OCI-LY7 (cell line): Measurements from ENCODE around the gene CDKN2A. TPM values are rescaled to one million over a fixed set of nuclear protein-coding genes. Genes with fewer than 3 reads are reported as not detected.

ENCODE experiments used
- BruUV-seq: library from RNA; stranded (reverse); fragments of 400-500 nt; replicated peaks from 2 replicates; lab custom pipeline; 2021; lab: Mats Ljungman, UMichigan
- CTCF ChIA-PET: fragments of 300-600 bp; sonication (Branson Sonifier 250); formaldehyde crosslinking; loops from one replicate; lab custom pipeline; 2022; ENCODE audit warnings: antibody characterized with exemption; ENCODE audit not compliant: unreplicated experiment; lab: Charles Lee
- POLR2A ChIA-PET: fragments of 300-600 bp; sonication (Branson Sonifier 250); formaldehyde crosslinking; loops from one replicate; lab custom pipeline; 2022; ENCODE audit warnings: antibody characterized with exemption; lab: Charles Lee
- DNase-seq: peaks from one replicate; pipeline ENCODE4 v3.0.0-alpha.2; 2015; ENCODE audit warnings: low spot score
- H2AFZ ChIP-seq: fragments of 200-600 bp; sonication (generic), shearing (Covaris generic); 2 replicates; pipeline ENCODE4 v1.6.1; 2014; ENCODE audit warnings: mild to moderate bottlenecking, antibody characterized with exemption, low read length, moderate library complexity
- H3K27ac ChIP-seq: fragments of 200-600 bp; sonication (generic); 2 replicates; pipeline ENCODE4 v1.5.1; 2014; ENCODE audit warnings: mixed run types, low read depth, mild to moderate bottlenecking, moderate library complexity, low read length, inconsistent platforms; ENCODE audit not compliant: poor library complexity, severe bottlenecking
- H3K36me3 ChIP-seq: fragments of 200-600 bp; sonication (generic); 2 replicates; pipeline ENCODE4 v1.6.1; 2014; ENCODE audit warnings: mild to moderate bottlenecking, antibody characterized with exemption, low read length, moderate library complexity, mixed read lengths; ENCODE audit not compliant: insufficient read depth
- H3K4me1 ChIP-seq: fragments of 200-600 bp; sonication (generic); 2 replicates; pipeline ENCODE4 v1.5.1; 2014; ENCODE audit warnings: mild to moderate bottlenecking, low read length; ENCODE audit not compliant: insufficient read depth, poor library complexity, severe bottlenecking
- H3K4me2 ChIP-seq: fragments of 200-600 bp; sonication (generic); 2 replicates; pipeline ENCODE4 v1.6.1; 2014; ENCODE audit warnings: mild to moderate bottlenecking, low read length
- H3K4me3 ChIP-seq: fragments of 200-600 bp; sonication (generic); 2 replicates; pipeline ENCODE4 v1.5.1; 2014; ENCODE audit warnings: mild to moderate bottlenecking, low read depth, low read length; ENCODE audit not compliant: poor library complexity, severe bottlenecking
- H3K79me2 ChIP-seq: fragments of 200-600 bp; sonication (generic); 2 replicates; pipeline ENCODE4 v1.6.1; 2016; ENCODE audit warnings: low read depth, mild to moderate bottlenecking, low read length, moderate library complexity, mixed read lengths; ENCODE audit not compliant: insufficient read depth
- H3K9me2 ChIP-seq: fragments of 200-600 bp; sonication (generic); 2 replicates; pipeline ENCODE4 v1.6.1; 2016; ENCODE audit warnings: mild to moderate bottlenecking, low read length, mixed read lengths; ENCODE audit not compliant: insufficient read depth
- H3K9me3 ChIP-seq: fragments of 200-600 bp; sonication (generic); 2 replicates; pipeline ENCODE4 v1.6.1; 2014; ENCODE audit warnings: mild to moderate bottlenecking, mixed run types, low read length, mixed read lengths
- H4K20me1 ChIP-seq: fragments of 200-600 bp; sonication (generic); 2 replicates; pipeline ENCODE4 v1.6.1; 2014; ENCODE audit warnings: mild to moderate bottlenecking, antibody characterized with exemption, low read length, moderate library complexity, mixed read lengths; ENCODE audit not compliant: insufficient read depth
- CTCF ChIP-seq: fragments of 200-600 bp; sonication (generic); conservative IDR thresholded peaks from 2 replicates; pipeline ENCODE4 v1.5.1; 2014; ENCODE audit warnings: mild to moderate bottlenecking, antibody characterized with exemption, low read length, moderate library complexity, mixed read lengths
- EZH2phosphoT487 ChIP-seq: fragments of 200-600 bp; sonication (generic); IDR thresholded peaks from 2 replicates; pipeline ENCODE4 v1.6.1; 2018; ENCODE audit warnings: low read depth, borderline replicate concordance, mild to moderate bottlenecking, mixed run types, antibody characterized with exemption, low read length, moderate library complexity, mixed read lengths
- intact Hi-C: fragments of 100-400 bp; cut with micrococcal nuclease; formaldehyde crosslinking; loops from one replicate; pipeline ENCODE4 v1.10.0; 2022; ENCODE audit not compliant: unreplicated experiment
- total RNA-seq, 2 experiments: library from RNA; depleted of rRNA in 1 of 2; stranded (reverse); fragments of >200 nt in 1 of 2; shearing (Covaris generic) in 1 of 2; gene quantifications; 2 replicates each; pipeline ENCODE4 v1.2.3, GENCODE V29; 2014 to 2022

CDKN2A gene
- total RNA-seq, 2 experiments from 2014 or later = 145 to 216 TPM

- DNase-seq = no peak
- intact Hi-C loops = no loop called here
- H2AFZ ChIP-seq = no peak overlapping the region
- H3K79me2 ChIP-seq = no peaks in the 10 kb centered on the region
- no peaks in the 10 kb centered on the region for H3K9me3 ChIP-seq
- no peaks in the 10 kb centered on the region for H3K36me3 ChIP-seq
- BruUV-seq = no TSS peak
- H3K27ac ChIP-seq = no peak overlapping the region
- no peak for TF ChIP-seq CTCF
- POLR2A ChIA-PET = interaction anchor here (0.6 kb wide), 1 partner anchor 60 kb away, joined by 3 read pairs; no protein-coding TSS in a partner anchor
- no peaks in the 10 kb centered on the region for H3K9me2 ChIP-seq
- no peak overlapping the region for H3K4me2 ChIP-seq
- no peaks in the 10 kb centered on the region for H4K20me1 ChIP-seq
- CTCF ChIA-PET = no interaction called here
- H3K4me3 ChIP-seq = no peak overlapping the region
- no peaks in the 10 kb centered on the region for H3K4me1 ChIP-seq
Observed at GRCh38 chr9:21958833-21959232, 35.4 kb downstream of the CDKN2A start.

GRCh38 chr9:21945606-21946005 is 48.6 kb downstream of the CDKN2A start:
- Histone ChIP-seq H3K79me2 (no peaks in the 10 kb centered on the region), H3K4me3 (no peak overlapping the region), H2AFZ (no peak overlapping the region), H3K9me2 (no peaks in the 10 kb centered on the region), H3K4me2 (no peak overlapping the region), H3K9me3 (no peaks in the 10 kb centered on the region), H3K27ac (no peak overlapping the region), H4K20me1 (no peaks in the 10 kb centered on the region), H3K36me3 (no peaks in the 10 kb centered on the region), H3K4me1 (no peaks in the 10 kb centered on the region)
- TF ChIP-seq CTCF (no peak), EZH2phosphoT487 (no peak)
- intact Hi-C loops = no loop called here
- ChIA-PET POLR2A (interaction anchor here (0.6 to 1.0 kb wide), 3 partner anchors 84 to 1805 kb away, joined by 3 read pairs; no protein-coding TSS in a partner anchor), CTCF (no interaction called here)
- DNase-seq = no peak
- BruUV-seq = no TSS peak

GRCh38 chr9:21943464-21943863 is 50.7 kb downstream of the CDKN2A start:
- ChIA-PET CTCF (no interaction called here), POLR2A (interaction anchor here (0.6 kb wide), 1 partner anchor 94 kb away, joined by 3 read pairs; no protein-coding TSS in a partner anchor)
- H4K20me1 ChIP-seq = no peaks in the 10 kb centered on the region
- H3K9me2 ChIP-seq = no peaks in the 10 kb centered on the region
- no peak overlapping the region for H3K4me3 ChIP-seq
- H3K27ac ChIP-seq = no peak overlapping the region
- no peaks in the 10 kb centered on the region for H3K36me3 ChIP-seq
- no peak overlapping the region for H2AFZ ChIP-seq
- BruUV-seq = no TSS peak
- no peaks in the 10 kb centered on the region for H3K79me2 ChIP-seq
- no peak for TF ChIP-seq CTCF
- TF ChIP-seq EZH2phosphoT487 = no peak
- H3K4me2 ChIP-seq = no peak overlapping the region
- intact Hi-C loops = no loop called here
- H3K9me3 ChIP-seq = no peaks in the 10 kb centered on the region
- H3K4me1 ChIP-seq = no peaks in the 10 kb centered on the region
- no peak for DNase-seq
